ENCODE data around the gene LMTK2. TPM values are rescaled to one million over a fixed set of nuclear protein-coding genes. Genes with fewer than 3 reads are reported as not detected.

The LMTK2 gene
- total RNA-seq, 2 experiments from 2014 or later = 30.3 to 31.7 TPM

DNA sequence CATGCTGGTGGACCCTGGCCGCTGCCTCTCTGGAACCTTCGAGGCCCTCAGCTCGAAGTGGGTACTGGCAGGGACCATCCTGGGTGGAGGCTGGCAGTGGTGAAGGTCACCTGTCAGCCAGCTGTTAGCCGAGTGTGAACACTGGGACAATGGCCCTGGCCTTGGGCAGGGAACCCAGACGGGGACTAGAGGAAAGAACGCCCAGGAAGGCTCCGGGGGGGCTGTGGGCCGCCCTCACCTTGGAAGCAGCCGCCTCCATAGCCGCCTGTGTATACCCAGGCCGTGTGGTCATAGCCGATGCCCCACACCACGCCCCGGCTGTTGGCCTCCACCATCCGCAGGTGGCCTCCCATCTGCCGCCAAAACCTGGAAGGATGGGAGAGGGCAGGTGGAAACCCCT is 122.1 kb downstream of the LMTK2 start:
- no peaks in the 10 kb centered on the region for H3K4me1 ChIP-seq (ENCODE audit: insufficient read depth, low read length)
- ATAC-seq (ENCODE audit: poor library complexity) = no peak
- peaks cover 68% of the 10 kb centered on the region for H3K36me3 ChIP-seq (ENCODE audit: insufficient read depth, low read length)
- H3K4me3 ChIP-seq (ENCODE audit: low read length) = no peak overlapping the region
- no peak overlapping the region for H3K27ac ChIP-seq (ENCODE audit: low read depth in 1 of 2, low read length in 2 of 2)
- Mint-ChIP-seq H3K4me1 (ENCODE audit: low read depth) (no peaks in the 10 kb centered on the region), H3K27ac (no peak overlapping the region), H3K27me3 (no peaks in the 10 kb centered on the region), H3K36me3 (ENCODE audit: low read depth) (peaks cover 52% of the 10 kb centered on the region), H3K4me3 (no peak overlapping the region), H3K9me3 (no peaks in the 10 kb centered on the region)
- POLR2A ChIA-PET = no interaction called here
- CTCF ChIA-PET = no interaction called here
- intact Hi-C loops (cut with DNase I, micrococcal nuclease) = no loop called here
- TF ChIP-seq, protein P1, sequence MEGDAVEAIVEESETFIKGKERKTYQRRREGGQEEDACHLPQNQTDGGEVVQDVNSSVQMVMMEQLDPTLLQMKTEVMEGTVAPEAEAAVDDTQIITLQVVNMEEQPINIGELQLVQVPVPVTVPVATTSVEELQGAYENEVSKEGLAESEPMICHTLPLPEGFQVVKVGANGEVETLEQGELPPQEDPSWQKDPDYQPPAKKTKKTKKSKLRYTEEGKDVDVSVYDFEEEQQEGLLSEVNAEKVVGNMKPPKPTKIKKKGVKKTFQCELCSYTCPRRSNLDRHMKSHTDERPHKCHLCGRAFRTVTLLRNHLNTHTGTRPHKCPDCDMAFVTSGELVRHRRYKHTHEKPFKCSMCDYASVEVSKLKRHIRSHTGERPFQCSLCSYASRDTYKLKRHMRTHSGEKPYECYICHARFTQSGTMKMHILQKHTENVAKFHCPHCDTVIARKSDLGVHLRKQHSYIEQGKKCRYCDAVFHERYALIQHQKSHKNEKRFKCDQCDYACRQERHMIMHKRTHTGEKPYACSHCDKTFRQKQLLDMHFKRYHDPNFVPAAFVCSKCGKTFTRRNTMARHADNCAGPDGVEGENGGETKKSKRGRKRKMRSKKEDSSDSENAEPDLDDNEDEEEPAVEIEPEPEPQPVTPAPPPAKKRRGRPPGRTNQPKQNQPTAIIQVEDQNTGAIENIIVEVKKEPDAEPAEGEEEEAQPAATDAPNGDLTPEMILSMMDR (IDR thresholded peaks at IDR 0.05) = no peak
- no peaks in the 10 kb centered on the region for H3K27me3 ChIP-seq (ENCODE audit: control insufficient read depth in 1 of 2, insufficient read depth in 2 of 2, low read length in 2 of 2)
- DNase-seq = no peak
- no peaks in the 10 kb centered on the region for H3K9me3 ChIP-seq (ENCODE audit: control insufficient read depth in 1 of 2, insufficient read depth in 1 of 2, low read length in 2 of 2)

DNA sequence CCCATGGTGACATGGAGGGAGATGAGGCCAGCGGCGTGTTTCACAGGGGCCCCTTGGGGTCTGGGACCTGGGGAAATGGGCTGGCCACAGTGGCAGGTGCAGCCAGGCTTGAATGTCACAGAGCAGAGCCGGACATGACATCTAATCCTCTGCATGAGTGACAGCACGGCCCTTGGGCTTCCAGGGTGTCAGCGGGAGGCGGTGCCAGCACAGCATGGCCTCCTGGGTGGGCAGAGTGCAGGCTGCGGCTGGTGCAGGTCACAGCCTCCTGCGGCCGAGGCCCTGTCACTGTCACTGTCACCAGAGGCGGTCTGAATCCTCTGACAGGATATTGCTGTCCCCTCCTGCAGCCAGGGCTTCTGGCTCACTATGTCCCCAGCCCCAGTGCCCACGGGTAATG is 122.8 kb downstream of the LMTK2 start:
- H3K9me3 Mint-ChIP-seq = no peaks in the 10 kb centered on the region
- H3K4me1 ChIP-seq (ENCODE audit: insufficient read depth, low read length) = no peaks in the 10 kb centered on the region
- peak in 1 of 14 experiments; percentile 8 for DNase-seq
- no peak for ATAC-seq (ENCODE audit: poor library complexity)
- H3K27ac ChIP-seq (ENCODE audit: low read depth in 1 of 2, low read length in 2 of 2) = no peak overlapping the region
- no peaks in the 10 kb centered on the region for H3K9me3 ChIP-seq (ENCODE audit: control insufficient read depth in 1 of 2, insufficient read depth in 1 of 2, low read length in 2 of 2)
- H3K27me3 Mint-ChIP-seq = no peaks in the 10 kb centered on the region
- H3K4me3 ChIP-seq (ENCODE audit: low read length) = no peak overlapping the region
- ChIA-PET POLR2A (no interaction called here), CTCF (no interaction called here)
- no peak overlapping the region for H3K4me3 Mint-ChIP-seq
- no peaks in the 10 kb centered on the region for H3K27me3 ChIP-seq (ENCODE audit: control insufficient read depth in 1 of 2, insufficient read depth in 2 of 2, low read length in 2 of 2)
- intact Hi-C loops (cut with DNase I, micrococcal nuclease) = no loop called here
- peaks cover 68% of the 10 kb centered on the region for H3K36me3 ChIP-seq (ENCODE audit: insufficient read depth, low read length)
- no peaks in the 10 kb centered on the region for H3K4me1 Mint-ChIP-seq (ENCODE audit: low read depth)
- TF ChIP-seq, protein P1 (IDR thresholded peaks at IDR 0.05) = no peak
- peaks cover 58% of the 10 kb centered on the region for H3K36me3 Mint-ChIP-seq (ENCODE audit: low read depth)
- H3K27ac Mint-ChIP-seq = no peak overlapping the region

DNA sequence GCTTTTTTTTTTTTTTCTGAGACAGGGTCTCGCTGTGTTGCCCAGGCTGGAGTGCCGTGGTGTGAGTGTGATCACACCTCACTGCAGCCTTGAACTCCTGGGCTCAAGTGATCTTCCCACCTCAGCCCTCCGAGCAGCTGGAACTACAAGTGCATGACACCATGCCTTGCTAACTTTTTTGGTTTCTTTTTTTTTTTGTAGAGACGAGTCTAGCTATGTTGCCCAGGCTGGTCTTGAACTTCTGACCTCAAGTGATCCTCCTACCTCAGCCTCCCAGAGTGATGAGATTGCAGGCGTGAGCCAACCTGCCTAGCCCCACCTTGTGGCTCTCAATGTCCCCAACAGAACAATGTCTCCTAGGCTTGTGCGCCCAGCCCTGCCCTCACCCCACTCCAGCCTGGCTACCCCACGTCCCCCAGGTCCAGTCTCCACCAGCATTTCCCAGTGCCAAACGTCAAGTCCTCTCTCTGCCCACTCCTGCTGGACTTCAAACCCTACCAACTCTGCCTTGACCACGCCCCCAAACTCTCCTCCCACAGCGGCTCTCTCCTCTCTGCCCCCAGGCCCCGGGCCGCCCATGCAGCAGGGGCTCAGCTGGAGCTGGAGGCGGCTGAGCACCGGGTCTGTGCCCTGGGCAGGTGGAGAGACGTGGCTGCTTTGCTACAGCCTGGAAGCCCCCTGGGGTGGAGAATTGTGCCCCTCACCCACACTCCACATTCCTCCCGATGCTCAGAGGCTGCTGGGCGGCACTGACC is 123.5 kb downstream of the LMTK2 start:
- POLR2A ChIA-PET = no interaction called here
- no peaks in the 10 kb centered on the region for H3K27me3 ChIP-seq (ENCODE audit: control insufficient read depth in 1 of 2, insufficient read depth in 2 of 2, low read length in 2 of 2)
- Mint-ChIP-seq H3K27me3 (no peaks in the 10 kb centered on the region), H3K36me3 (ENCODE audit: low read depth) (peaks cover 65% of the 10 kb centered on the region), H3K4me3 (no peak overlapping the region), H3K4me1 (ENCODE audit: low read depth) (no peaks in the 10 kb centered on the region), H3K9me3 (no peaks in the 10 kb centered on the region), H3K27ac (no peak overlapping the region)
- H3K9me3 ChIP-seq (ENCODE audit: control insufficient read depth in 1 of 2, insufficient read depth in 1 of 2, low read length in 2 of 2) = no peaks in the 10 kb centered on the region
- H3K27ac ChIP-seq (ENCODE audit: low read depth in 1 of 2, low read length in 2 of 2) = no peak overlapping the region
- ATAC-seq (ENCODE audit: poor library complexity) (no peak), DNase-seq (no peak)
- CTCF ChIA-PET = no interaction called here
- TF ChIP-seq, protein P1 (IDR thresholded peaks at IDR 0.05) = no peak
- peaks cover 62% of the 10 kb centered on the region for H3K36me3 ChIP-seq (ENCODE audit: insufficient read depth, low read length)
- no peak overlapping the region for H3K4me3 ChIP-seq (ENCODE audit: low read length)
- intact Hi-C loops (cut with DNase I, micrococcal nuclease) = no loop called here
- no peaks in the 10 kb centered on the region for H3K4me1 ChIP-seq (ENCODE audit: insufficient read depth, low read length)

Measured in CD4-positive, alpha-beta T cell (primary cell).